Endothelial cell of hepatic sinusoid (primary cell): ENCODE data around the gene HEMGN.

ENCODE experiments used
- in situ Hi-C: cut with HindIII; loops from 2 replicates; pipeline ENCODE4 v1.10.0; 2017; ENCODE audit warnings: low sequenced_read_pairs

The HEMGN gene

DNA sequence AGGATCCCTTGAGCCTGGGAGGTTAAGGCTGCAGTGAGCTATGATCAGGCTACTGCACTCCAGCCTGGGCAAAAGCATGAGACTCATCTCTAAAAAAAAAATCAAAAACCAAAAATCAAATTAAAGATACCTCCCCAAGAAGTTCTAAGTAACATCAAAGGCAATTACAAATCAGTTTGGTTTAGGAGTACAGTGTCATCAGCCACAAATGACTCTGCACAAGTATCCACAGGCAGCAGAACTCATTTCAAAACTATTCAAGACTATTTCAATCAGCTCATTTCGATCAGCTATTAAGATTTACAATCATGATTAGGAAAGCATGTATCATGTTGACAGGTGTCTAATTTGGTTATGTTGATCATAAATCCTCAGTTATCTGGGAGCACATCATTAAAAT is 34.8 kb downstream of the HEMGN start:
- in situ Hi-C loops: loop anchor here (5.0 kb wide), 1 partner anchor 96 kb away; no protein-coding TSS in a partner anchor

DNA sequence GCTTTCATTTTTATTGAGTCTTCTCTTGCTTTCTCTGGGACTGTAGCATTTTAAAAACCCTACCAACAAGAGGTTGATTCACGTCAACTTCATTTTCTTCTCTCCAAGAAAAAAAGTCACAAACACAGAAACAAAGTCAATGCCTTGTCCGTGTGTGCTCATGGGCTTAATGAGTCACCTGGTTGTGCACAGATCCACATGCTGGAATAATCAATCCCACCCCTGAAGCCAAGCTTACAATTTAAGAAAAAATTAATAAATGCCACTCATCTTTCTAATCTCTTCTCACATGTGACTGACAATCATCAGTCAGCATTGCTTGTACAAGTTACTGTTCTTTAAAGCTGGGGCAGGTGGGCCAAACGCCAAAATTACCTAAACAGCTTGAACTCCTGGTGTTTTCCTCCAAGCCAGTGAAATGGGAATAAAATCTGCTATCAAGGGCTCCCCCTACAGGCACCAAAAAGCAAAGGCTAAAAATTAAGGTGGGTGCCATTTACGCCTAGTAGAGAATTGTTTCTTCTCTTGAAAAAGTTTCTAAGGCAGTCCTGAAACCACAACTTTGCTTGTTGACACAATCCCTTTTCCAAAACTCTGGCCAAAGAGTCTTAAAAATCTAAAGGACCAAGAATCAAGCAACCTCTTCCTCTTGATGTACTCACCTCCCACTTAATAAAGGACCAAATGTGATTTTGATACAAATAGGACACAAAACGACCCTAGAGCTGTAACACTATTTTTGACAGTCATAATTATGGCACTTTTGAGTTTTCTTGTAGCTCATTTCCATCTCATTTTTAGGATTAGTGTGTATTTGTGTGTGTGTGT is 37.0 kb downstream of the HEMGN start:
- in situ Hi-C loops: loop anchor here (5.0 kb wide), 1 partner anchor 94 kb away; no protein-coding TSS in a partner anchor

DNA sequence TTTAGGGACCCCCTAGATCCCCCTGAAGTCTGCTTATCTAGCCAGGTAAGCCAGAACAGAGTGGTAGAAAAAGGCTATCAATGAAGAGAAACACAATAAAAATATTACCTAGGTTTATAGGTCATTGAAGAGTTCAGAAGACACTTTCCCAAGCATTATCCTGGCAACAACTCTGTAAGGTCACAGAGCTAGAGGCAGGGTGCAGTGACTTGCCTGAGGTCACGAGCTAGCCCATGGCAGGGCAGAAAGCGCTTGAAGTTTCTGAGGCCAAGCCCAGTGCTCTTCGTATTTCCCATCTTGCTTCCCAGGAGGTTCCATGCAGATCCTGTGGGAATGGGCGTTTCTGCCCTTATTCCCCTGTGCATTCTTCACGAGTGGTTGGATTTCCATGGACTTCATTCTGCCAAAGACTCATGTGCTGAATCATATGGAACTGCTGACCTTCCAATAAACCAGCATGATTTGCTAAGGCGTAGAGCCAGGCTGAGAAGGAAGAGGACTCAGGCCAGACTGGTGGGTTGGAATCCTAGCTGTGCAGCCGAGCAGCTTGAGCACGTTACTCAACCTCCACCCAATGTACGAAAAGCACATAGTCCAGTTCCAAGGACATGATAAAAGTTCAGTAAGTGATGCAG is 37.8 kb downstream of the HEMGN start:
- in situ Hi-C loops: loop anchor here (5.0 kb wide), 1 partner anchor 93 kb away; no protein-coding TSS in a partner anchor

DNA sequence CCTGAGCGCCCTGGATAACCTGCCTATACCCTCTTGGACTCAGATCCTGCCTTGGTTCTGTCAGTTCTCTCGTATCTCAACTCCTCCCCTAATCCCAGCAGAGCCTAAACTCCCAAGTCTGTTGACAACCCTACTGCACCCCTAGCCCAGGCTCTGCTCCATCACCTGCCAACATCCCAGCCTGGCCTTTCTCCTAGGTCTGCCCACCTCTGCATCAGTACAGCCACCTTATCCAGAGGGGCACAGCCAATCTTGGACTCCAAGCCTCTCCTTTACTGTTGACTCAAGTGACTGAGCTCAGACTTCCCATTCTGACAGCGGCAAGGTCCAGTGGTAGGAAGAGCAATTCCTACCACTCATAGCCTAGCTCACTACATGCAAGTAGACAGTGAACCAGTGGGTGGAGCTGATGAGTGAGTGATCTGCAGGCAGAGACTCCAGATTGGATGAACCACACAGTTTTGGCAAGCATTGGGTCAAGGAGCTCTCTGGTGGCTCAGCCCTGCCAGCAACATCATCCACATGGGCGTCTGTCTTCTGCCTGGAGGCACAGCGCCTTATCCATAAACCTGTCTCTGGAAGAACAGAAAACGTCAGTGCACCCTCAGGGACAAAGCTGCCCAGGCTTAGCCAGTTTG is 42.2 kb downstream of the HEMGN start:
- in situ Hi-C loops: no loop called here

DNA sequence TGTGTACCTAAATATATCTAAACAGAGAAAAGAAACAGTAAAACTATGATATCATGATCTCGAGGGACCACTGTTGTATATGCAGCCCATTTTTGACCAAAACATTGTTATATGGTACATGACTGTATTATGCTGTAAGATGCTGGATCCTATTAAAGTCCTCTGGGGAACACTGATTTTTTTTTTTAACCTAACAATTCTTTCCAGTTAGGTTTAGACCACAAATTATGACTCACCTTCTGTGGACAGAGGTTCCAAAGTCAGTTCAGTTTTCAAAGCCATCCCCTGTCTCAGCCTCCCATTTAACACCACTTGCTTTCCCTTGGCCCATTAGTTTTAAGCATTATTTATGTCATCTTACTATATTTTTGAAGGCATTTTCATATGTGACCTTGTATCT is 42.8 kb downstream of the HEMGN start:
- in situ Hi-C loops: no loop called here

DNA sequence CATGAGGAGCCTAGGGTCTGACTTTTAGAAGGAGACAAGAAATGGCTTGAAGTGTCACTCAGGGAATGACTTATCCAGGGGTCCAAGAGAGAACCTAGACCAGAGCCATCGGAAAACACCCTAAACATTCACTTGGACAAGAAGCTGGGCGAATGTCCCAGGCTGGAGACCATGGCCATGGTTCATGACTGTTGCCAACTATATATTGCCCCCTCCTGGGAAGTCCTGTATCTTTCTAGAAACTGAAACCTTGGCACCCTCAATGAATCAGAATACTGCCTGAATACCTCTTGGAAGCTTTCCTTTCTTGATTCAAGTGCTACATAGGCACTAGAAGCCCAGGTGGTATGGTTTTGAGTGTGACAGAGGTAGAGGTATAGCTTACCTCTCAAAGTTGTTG is 45.6 kb downstream of the HEMGN start:
- in situ Hi-C loops: no loop called here

DNA sequence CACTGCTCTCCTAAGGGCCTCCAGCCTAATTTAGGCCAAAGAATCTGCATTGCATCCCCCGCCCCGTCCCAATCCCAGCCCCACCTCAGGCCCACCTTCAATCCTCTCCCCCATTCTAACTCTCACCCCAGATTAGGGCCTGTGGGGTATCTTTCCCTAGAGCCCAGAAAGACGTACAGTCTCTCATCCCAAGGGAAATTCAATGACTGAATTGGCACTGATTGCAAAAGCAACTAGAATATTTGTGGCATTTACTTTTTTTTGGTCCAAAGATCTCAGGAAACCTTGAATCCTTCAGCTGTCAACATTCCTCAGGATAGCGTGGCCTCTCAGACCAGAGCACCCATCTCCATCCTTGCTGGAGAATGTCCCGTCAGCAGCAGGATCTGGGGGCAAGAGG is 46.2 kb downstream of the HEMGN start:
- in situ Hi-C loops: no loop called here

DNA sequence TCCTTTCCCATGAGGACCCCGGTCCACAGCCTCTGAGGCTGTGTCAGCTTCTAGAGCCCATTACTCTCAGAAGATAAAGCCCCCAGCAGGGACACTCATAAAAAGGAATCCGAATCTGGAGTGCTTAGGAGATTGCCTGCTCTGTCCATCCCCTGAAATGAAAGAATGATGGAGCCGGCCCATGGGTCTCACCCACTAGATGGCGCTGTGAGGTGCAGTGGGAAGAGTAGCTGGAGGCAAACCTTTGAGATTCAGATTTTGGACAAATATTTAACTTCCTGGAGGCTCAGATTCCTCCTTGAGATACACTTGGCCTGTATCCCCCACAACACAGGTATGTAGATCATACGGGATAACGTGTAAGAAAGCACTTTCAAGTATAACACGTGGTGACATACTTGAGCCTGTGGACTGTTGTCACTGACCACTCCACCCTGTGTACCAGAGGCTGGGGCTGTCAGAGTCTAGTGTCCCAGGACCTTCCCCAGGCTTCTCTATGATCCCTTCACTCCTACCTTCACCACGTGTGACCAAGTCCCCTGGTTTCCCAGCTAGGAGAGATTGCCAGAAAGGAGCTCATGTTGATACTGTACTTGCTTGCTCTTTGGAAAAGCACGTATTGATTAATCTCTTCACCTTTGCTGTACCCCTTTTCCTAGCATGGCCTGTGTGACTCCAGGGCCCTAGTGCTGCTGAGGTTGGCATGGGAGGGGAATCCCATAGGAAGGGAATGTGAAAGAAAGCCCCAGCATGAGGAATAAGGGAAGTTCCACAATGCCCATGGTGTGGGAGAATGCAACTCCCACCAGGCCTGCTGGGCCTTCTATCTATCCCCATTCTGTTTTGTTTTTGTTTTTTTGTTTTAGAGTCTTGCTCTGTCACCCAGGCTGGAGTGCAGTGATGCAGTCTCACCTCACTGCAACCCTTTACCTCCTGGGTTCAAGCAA is 47.8 kb downstream of the HEMGN start:
- in situ Hi-C loops: no loop called here

DNA sequence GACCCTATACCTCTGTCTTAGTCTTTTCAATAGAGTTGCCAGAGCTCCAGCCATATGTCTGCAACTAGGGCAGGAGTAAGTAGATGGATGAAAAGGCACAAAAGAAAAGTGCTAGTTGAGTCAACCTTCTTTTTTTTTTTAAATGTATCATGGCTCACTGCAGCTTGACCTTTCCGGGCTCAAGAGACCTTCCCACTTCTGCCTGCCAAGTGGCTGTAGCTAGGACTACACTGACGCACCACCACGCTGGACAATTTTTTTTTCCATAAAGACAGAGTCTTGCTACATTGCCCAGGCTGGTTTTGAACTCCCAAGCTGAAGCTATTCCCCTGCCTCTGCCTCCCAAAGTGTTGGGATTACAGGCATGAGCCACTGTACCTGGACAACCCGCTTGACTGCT is 57.6 kb downstream of the HEMGN start:
- in situ Hi-C loops: no loop called here
